Breast epithelium (tissue), 3 donors: ENCODE results near the gene CLASP2.

ENCODE experiments used
- POLR2A ChIP-seq: fragments of 450-650 bp; IDR thresholded peaks from one replicate; pipeline ENCODE4 v1.6.1; 2016; ENCODE audit warnings: antibody characterized with exemption, mild to moderate bottlenecking, moderate library complexity
- POLR2AphosphoS5 ChIP-seq, 3 donors: sonication (generic); formaldehyde crosslinking; IDR thresholded peaks; one replicate each; pipeline ENCODE4 v1.6.1; 2017; ENCODE audit warnings: antibody characterized with exemption in 3 of 3

DNA sequence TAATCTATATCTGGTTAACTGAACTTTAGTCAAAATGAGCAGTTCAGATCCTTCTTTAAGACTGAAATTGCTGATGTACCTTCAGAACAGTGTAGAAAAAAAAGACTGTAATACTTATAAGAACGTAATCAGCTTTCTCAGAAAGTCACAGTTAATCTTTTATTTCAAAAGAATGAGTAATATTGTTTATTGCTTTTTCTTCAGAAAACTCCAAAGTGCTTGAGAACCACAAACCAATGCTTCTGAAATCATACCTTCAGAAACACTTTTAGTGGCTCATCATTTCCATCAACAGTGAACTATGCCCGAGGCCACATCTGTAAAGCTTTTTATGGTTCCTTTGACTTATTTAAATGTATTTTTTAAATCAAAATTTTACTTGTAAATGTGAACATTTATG lies 33.3 kb upstream of the CLASP2 start:
- TF ChIP-seq POLR2AphosphoS5 (IDR thresholded peaks at IDR 0.05) (no peak), POLR2A (no peak)
